Subcutaneous adipose tissue (tissue), 4 donors: ENCODE data around the gene HCFC2. TPM values are rescaled to one million over a fixed set of nuclear protein-coding genes. Genes with fewer than 3 reads are reported as not detected.

Source experiments
- CTCF ChIP-seq: fragments of 450-650 bp; IDR thresholded peaks from one replicate; pipeline ENCODE4 v1.5.1; 2016; ENCODE audit warnings: low read depth, mild to moderate bottlenecking, control low read depth, antibody characterized with exemption, moderate library complexity
- total RNA-seq, 4 donors: library from RNA; depleted of rRNA; stranded (reverse); fragments of >200 nt; gene quantifications; one replicate each; pipeline ENCODE4 v1.1.0, GENCODE V29; 2016

Gene HCFC2
- total RNA-seq, result 10 to 100 TPM; 23.3 to 34.7 (median 29.4) TPM

GRCh38 chr12:104064031-104064841 lies at the start of gene HCFC2:
HCFC2 (plus strand) TSS chr12:104064531; CDS start chr12:104064561, 30 bp downstream.
- TF ChIP-seq CTCF, result no peak

GRCh38 chr12:104022786-104023185 lies 41.5 kb upstream of the HCFC2 start:
- no peak for TF ChIP-seq CTCF

GRCh38 chr12:104023710-104024109 lies 40.6 kb upstream of the HCFC2 start:
- no peak for TF ChIP-seq CTCF

GRCh38 chr12:104024348-104024747 lies 40.0 kb upstream of the HCFC2 start:
- TF ChIP-seq CTCF, result no peak

GRCh38 chr12:104025771-104026170 lies 38.6 kb upstream of the HCFC2 start:
- TF ChIP-seq CTCF, result no peak

GRCh38 chr12:104026841-104027599 lies 37.3 kb upstream of the HCFC2 start:
- no peak for TF ChIP-seq CTCF

- no peak for TF ChIP-seq CTCF
Observed at GRCh38 chr12:104042580-104042979, 21.8 kb upstream of the HCFC2 start.
